ENCODE measurements around the gene LRRN4CL.

GRCh38 chr11:62702246-62702645, 12.9 kb upstream of the LRRN4CL start:
- no peak for TF ChIP-seq EP300 (IDR thresholded peaks at IDR 0.05; ENCODE audit: borderline replicate concordance)
- TF ChIP-seq CEBPB (IDR thresholded peaks at IDR 0.05), result no peak
